CD14-positive monocyte (primary cell): ENCODE data around the gene KCNQ1. TPM values are rescaled to one million over a fixed set of nuclear protein-coding genes. Genes with fewer than 3 reads are reported as not detected.

Source experiments
- DNase-seq, 3 donors: peaks; one replicate each; pipeline ENCODE4 v3.0.0-alpha.2; 2011 to 2022
- H2AFZ ChIP-seq: 2 replicates; pipeline ENCODE4 v1.6.0; 2012; ENCODE audit warnings: mild to moderate bottlenecking, low read depth, low read length, inconsistent platforms; ENCODE audit not compliant: insufficient read depth, poor library complexity, severe bottlenecking
- H3K27ac ChIP-seq, 2 donors: 1 replicate in 1 of 2; 2 replicates in 1 of 2; pipeline ENCODE4 v1.5.1; 2012 to 2013; ENCODE audit warnings: low read length in 2 of 2, control low read depth in 1 of 2, inconsistent platforms in 1 of 2, low read depth in 1 of 2, mild to moderate bottlenecking in 1 of 2
- H3K27me3 ChIP-seq, 2 donors: one replicate each; pipeline versions ENCODE4 v1.6.0 to v1.6.1; 2011 to 2013; ENCODE audit warnings: low read length in 2 of 2; ENCODE audit not compliant: control insufficient read depth in 2 of 2, insufficient read depth in 2 of 2
- H3K36me3 ChIP-seq, 2 donors: replicated peaks in 1 of 2; 1 replicate in 1 of 2; 2 replicates in 1 of 2; pipeline versions ENCODE4 v1.5.1 to v1.6.1; 2012 to 2013; ENCODE audit warnings: low read length in 2 of 2, control low read depth in 1 of 2, inconsistent platforms in 1 of 2, mild to moderate bottlenecking in 1 of 2; ENCODE audit not compliant: insufficient read depth in 2 of 2, control insufficient read depth in 1 of 2
- H3K4me1 ChIP-seq, 2 donors: 1 replicate in 1 of 2; 2 replicates in 1 of 2; pipeline versions ENCODE4 v1.5.1 to v1.6.1; 2012 to 2013; ENCODE audit warnings: low read length in 2 of 2, control low read depth in 1 of 2, inconsistent platforms in 1 of 2, mild to moderate bottlenecking in 1 of 2, moderate library complexity in 1 of 2; ENCODE audit not compliant: insufficient read depth in 2 of 2, control insufficient read depth in 1 of 2
- H3K4me2 ChIP-seq: replicated peaks from 2 replicates; pipeline ENCODE3; 2012; ENCODE audit warnings: low read length, moderate library complexity, mild to moderate bottlenecking; ENCODE audit not compliant: poor library complexity, severe bottlenecking; ENCODE audit errors: extremely low read depth
- H3K4me3 ChIP-seq, 3 experiments: fragments of 200-600 bp in 1 of 3; sonication (generic) in 1 of 3; replicated peaks in 1 of 3; 1 replicate in 2 of 3; 2 replicates in 1 of 3; pipeline ENCODE4 v1.5.1; 2011 to 2013; ENCODE audit warnings: low read length in 3 of 3, mild to moderate bottlenecking in 3 of 3, control low read depth in 2 of 3, low read depth in 2 of 3, inconsistent platforms in 1 of 3, moderate library complexity in 1 of 3
- H3K79me2 ChIP-seq: 2 replicates; pipeline ENCODE4 v1.6.0; 2012; ENCODE audit warnings: mild to moderate bottlenecking, control low read depth, inconsistent platforms, low read length, moderate library complexity; ENCODE audit not compliant: insufficient read depth
- H3K9ac ChIP-seq: 2 replicates; pipeline ENCODE4 v1.6.0; 2017; ENCODE audit warnings: low read length, mild to moderate bottlenecking; ENCODE audit not compliant: insufficient read depth, poor library complexity, severe bottlenecking
- H3K9me3 ChIP-seq, 2 donors: replicated peaks in 1 of 2; 1 replicate in 1 of 2; 2 replicates in 1 of 2; pipeline versions ENCODE4 v1.5.1 to v1.6.1; 2012 to 2013; ENCODE audit warnings: low read length in 2 of 2, control low read depth in 1 of 2; ENCODE audit not compliant: control insufficient read depth in 1 of 2, insufficient read depth in 1 of 2
- H4K20me1 ChIP-seq: 2 replicates; pipeline ENCODE4 v1.6.0; 2012; ENCODE audit warnings: mild to moderate bottlenecking, low read length, control low read depth, moderate library complexity; ENCODE audit not compliant: insufficient read depth
- H3K27ac Mint-ChIP-seq, 7 donors: one replicate each; pipeline ENCODE4 v1.8.0; 2020; ENCODE audit warnings: mild to moderate bottlenecking in 7 of 7, mixed read lengths in 7 of 7, moderate library complexity in 6 of 7, inconsistent platforms in 2 of 7
- H3K27me3 Mint-ChIP-seq, 3 donors: one replicate each; pipeline ENCODE4 v1.8.0; 2021 to 2022; ENCODE audit warnings: low read depth in 3 of 3, mild to moderate bottlenecking in 3 of 3, mixed read lengths in 3 of 3, moderate library complexity in 3 of 3, inconsistent platforms in 1 of 3
- H3K36me3 Mint-ChIP-seq, 2 donors: one replicate each; pipeline ENCODE4 v1.8.0; 2020; ENCODE audit warnings: mixed read lengths in 2 of 2, inconsistent platforms in 1 of 2, mild to moderate bottlenecking in 1 of 2
- H3K4me1 Mint-ChIP-seq: one replicate; pipeline ENCODE4 v1.8.0; 2020; ENCODE audit warnings: mild to moderate bottlenecking, mixed read lengths
- H3K4me3 Mint-ChIP-seq, 2 donors: one replicate each; pipeline ENCODE4 v1.8.0; 2020; ENCODE audit warnings: mild to moderate bottlenecking in 2 of 2, mixed read lengths in 2 of 2, moderate library complexity in 1 of 2
- H3K9me3 Mint-ChIP-seq, 7 donors: one replicate each; pipeline ENCODE4 v1.8.0; 2020 to 2022; ENCODE audit warnings: mixed read lengths in 7 of 7, mild to moderate bottlenecking in 6 of 7, moderate library complexity in 6 of 7, inconsistent platforms in 2 of 7
- WGBS: methylation state at CpG from one replicate; pipeline ENCODE4 v1.1.5; 2013; ENCODE audit warnings: missing lambda C conversion rate; ENCODE audit not compliant: insufficient coverage; 5-methylcytosine and 5-hydroxymethylcytosine counted together
- intact Hi-C, 2 donors: fragments of 100-400 bp; cut with micrococcal nuclease; formaldehyde crosslinking; loops; one replicate each; pipeline versions ENCODE4 v1.15.0 to v1.15.1; 2023
- polyA plus RNA-seq, 3 donors: library from polyadenylated mRNA; depleted of rRNA in 1 of 3; unstranded in 2 of 3; stranded (reverse) in 1 of 3; fragments of 300-500 nt in 2 of 3; fragments of >200 nt in 1 of 3; fragmentation: Illumina TruSeq in 2 of 3; gene quantifications; 1 replicate in 2 of 3; 2 replicates in 1 of 3; pipeline ENCODE4 v1.2.3, GENCODE V29; 2012 to 2021
- TF ChIP-seq, protein P1 (sequence below): fragments of 200-600 bp; IDR thresholded peaks from one replicate; pipeline ENCODE4 v1.8.0; 2022; ENCODE audit warnings: antibody characterized with exemption, mild to moderate bottlenecking

Gene KCNQ1
- polyA plus RNA-seq, 3 donors = 14.9 to 31.8 (median 21.6) TPM

DNA sequence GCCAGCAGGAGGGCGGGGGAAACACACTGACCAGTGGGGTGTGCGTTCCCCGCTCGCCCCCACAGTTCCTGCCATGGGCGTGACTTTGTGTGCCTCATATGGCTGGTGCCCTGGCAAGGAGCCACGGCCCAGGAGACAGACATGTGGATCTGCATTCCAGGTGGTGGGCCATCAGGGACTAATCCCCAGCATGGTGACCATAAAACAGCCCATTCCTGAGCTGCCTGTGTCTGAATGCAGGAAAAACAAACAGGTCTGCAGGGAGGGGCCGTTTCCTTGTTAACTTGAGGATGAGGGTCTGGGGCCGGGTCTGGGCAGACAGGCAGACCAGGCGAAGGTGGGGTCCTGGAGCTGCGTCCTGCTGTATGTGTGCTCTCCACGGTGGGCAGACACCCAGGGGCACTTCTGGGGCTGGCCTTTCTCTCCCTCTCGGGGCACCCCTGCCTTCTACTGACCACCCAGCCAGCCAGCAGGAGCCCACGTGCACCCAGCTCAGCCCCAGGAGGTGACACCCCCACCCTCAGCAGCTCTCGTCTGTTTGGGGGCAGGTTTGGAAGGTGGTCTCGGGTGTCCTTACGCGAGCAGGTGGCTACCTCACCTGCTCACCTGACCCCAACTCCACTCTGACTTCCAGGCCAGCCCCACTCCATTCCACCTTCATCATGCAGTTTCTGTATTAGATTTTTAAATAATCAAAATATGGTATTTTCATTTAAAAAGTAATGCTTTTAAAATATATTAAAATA, 134.7 kb downstream of the KCNQ1 start:
- Histone ChIP-seq H3K9ac (no peak overlapping the region), H3K9me3 (no peaks in the 10 kb centered on the region), H3K27ac (no peak overlapping the region), H3K36me3 (peaks cover 61 to 71% of the 10 kb centered on the region in 2 donors), H3K27me3 (no peaks in the 10 kb centered on the region), H3K79me2 (no peaks in the 10 kb centered on the region), H2AFZ (no peak overlapping the region), H3K4me1 (no peaks in the 10 kb centered on the region), H4K20me1 (peaks cover 94% of the 10 kb centered on the region), H3K4me3 (no peak overlapping the region), H3K4me2 (no peak overlapping the region)
- no peak for DNase-seq
- Mint-ChIP-seq H3K27me3 (peaks cover 0 to 3% (median 0%) of the 10 kb centered on the region in 3 donors), H3K4me3 (no peak overlapping the region), H3K36me3 (peaks cover 19 to 44% of the 10 kb centered on the region in 2 donors), H3K9me3 (no peaks in the 10 kb centered on the region), H3K27ac (no peak overlapping the region), H3K4me1 (no peaks in the 10 kb centered on the region)
- 93% methylated on average over 11 of the region's 17 CpGs for WGBS
- intact Hi-C loops = no loop called here
- TF ChIP-seq, protein P1, sequence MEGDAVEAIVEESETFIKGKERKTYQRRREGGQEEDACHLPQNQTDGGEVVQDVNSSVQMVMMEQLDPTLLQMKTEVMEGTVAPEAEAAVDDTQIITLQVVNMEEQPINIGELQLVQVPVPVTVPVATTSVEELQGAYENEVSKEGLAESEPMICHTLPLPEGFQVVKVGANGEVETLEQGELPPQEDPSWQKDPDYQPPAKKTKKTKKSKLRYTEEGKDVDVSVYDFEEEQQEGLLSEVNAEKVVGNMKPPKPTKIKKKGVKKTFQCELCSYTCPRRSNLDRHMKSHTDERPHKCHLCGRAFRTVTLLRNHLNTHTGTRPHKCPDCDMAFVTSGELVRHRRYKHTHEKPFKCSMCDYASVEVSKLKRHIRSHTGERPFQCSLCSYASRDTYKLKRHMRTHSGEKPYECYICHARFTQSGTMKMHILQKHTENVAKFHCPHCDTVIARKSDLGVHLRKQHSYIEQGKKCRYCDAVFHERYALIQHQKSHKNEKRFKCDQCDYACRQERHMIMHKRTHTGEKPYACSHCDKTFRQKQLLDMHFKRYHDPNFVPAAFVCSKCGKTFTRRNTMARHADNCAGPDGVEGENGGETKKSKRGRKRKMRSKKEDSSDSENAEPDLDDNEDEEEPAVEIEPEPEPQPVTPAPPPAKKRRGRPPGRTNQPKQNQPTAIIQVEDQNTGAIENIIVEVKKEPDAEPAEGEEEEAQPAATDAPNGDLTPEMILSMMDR = no peak

DNA sequence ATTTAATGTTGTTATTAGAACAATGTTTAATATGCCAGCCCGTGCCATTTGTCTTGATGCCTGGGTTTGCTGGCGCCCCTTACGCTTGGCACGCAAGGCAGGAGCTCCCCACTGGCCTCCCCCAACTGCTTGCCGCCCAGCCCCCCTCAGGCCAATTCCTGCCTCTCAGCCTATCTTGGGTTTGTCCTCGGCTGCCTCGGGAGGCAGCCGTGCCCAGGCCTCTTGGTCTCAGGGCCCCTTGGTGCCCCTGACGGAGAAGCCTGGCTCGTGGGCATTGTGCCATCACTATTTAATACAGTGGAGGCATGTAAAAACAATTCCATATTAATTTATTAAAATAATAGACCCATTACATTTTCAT, 135.2 kb downstream of the KCNQ1 start:
- Histone ChIP-seq H3K27ac (no peak overlapping the region), H3K4me2 (no peak overlapping the region), H4K20me1 (peaks cover 89% of the 10 kb centered on the region), H3K4me3 (no peak overlapping the region), H3K9ac (no peak overlapping the region), H3K79me2 (no peaks in the 10 kb centered on the region), H3K4me1 (no peaks in the 10 kb centered on the region), H2AFZ (no peak overlapping the region), H3K36me3 (peaks cover 58 to 72% of the 10 kb centered on the region in 2 donors), H3K9me3 (no peaks in the 10 kb centered on the region), H3K27me3 (no peaks in the 10 kb centered on the region)
- H3K9me3 Mint-ChIP-seq = no peaks in the 10 kb centered on the region
- H3K4me1 Mint-ChIP-seq = no peaks in the 10 kb centered on the region
- no peak for DNase-seq
- H3K27ac Mint-ChIP-seq = no peak overlapping the region
- no peak overlapping the region for H3K4me3 Mint-ChIP-seq
- 88% methylated on average over 4 of the region's 10 CpGs for WGBS
- TF ChIP-seq, protein P1 = no peak
- peaks cover 0 to 3% (median 0%) of the 10 kb centered on the region in 3 donors for H3K27me3 Mint-ChIP-seq
- H3K36me3 Mint-ChIP-seq = peaks cover 20 to 47% of the 10 kb centered on the region in 2 donors
- intact Hi-C loops = no loop called here
